HepG2 (cell line): ENCODE results near the gene ERBB3. TPM values are rescaled to one million over a fixed set of nuclear protein-coding genes. Genes with fewer than 3 reads are reported as not detected.

Source experiments
- ELF4 ChIP-seq: sonication (generic); formaldehyde crosslinking; IDR thresholded peaks from 2 replicates; pipeline ENCODE4 v1.5.0; 2020; ENCODE audit warnings: missing genetic modification reagents, mild to moderate bottlenecking, moderate library complexity, borderline replicate concordance
- HCFC1 ChIP-seq: fragments of 150-350 bp; IDR thresholded peaks from 2 replicates; pipeline ENCODE4 v1.6.1; 2014; ENCODE audit warnings: low read depth, low read length
- HOXD1 ChIP-seq: sonication (generic); formaldehyde crosslinking; IDR thresholded peaks from 2 replicates; pipeline ENCODE4 v1.5.0; 2020; ENCODE audit warnings: missing genetic modification reagents
- IKZF1 ChIP-seq: fragments of 450-650 bp; IDR thresholded peaks from 2 replicates; pipeline ENCODE4 v1.7.1; 2016
- JUN ChIP-seq: sonication (generic); formaldehyde crosslinking; IDR thresholded peaks from 2 replicates; pipeline ENCODE4 v1.4.0; 2020; ENCODE audit warnings: mild to moderate bottlenecking, missing genetic modification reagents
- KDM2A ChIP-seq: sonication (generic); formaldehyde crosslinking; IDR thresholded peaks from 2 replicates; pipeline ENCODE4 v1.4.0; 2020; ENCODE audit warnings: low read depth, missing genetic modification reagents, borderline replicate concordance
- MXI1 ChIP-seq: IDR thresholded peaks from 3 replicates; pipeline ENCODE4 v1.6.1; 2012; ENCODE audit warnings: low read depth, low read length, inconsistent platforms, borderline replicate concordance
- NBN ChIP-seq: fragments of 450-650 bp; conservative IDR thresholded peaks from 2 replicates; pipeline ENCODE4 v1.6.1; 2017
- NKX3-1 ChIP-seq: sonication (generic); formaldehyde crosslinking; IDR thresholded peaks from 2 replicates; pipeline ENCODE4 v1.5.0; 2020; ENCODE audit warnings: missing genetic modification reagents
- PLRG1 ChIP-seq: fragments of 450-650 bp; conservative IDR thresholded peaks from 2 replicates; pipeline ENCODE4 v1.6.1; 2016
- PRPF4 ChIP-seq: fragments of 200-400 bp; formaldehyde crosslinking; IDR thresholded peaks from 2 replicates; pipeline ENCODE4 v1.6.1; 2016; ENCODE audit warnings: low read length, low read depth; ENCODE audit not compliant: poor library complexity, severe bottlenecking
- SCMH1 ChIP-seq: sonication (generic); formaldehyde crosslinking; IDR thresholded peaks from 2 replicates; pipeline ENCODE4 v1.9.0; 2021; ENCODE audit warnings: missing genetic modification reagents, mild to moderate bottlenecking, borderline replicate concordance
- SP140L ChIP-seq: sonication (generic); formaldehyde crosslinking; IDR thresholded peaks from 2 replicates; pipeline ENCODE4 v1.4.0; 2020; ENCODE audit warnings: missing genetic modification reagents, borderline replicate concordance
- TBX3 ChIP-seq: fragments of 450-650 bp; IDR thresholded peaks from 2 replicates; pipeline ENCODE4 v1.6.1; 2017; ENCODE audit warnings: antibody characterized with exemption, mild to moderate bottlenecking, inconsistent platforms, borderline replicate concordance
- XBP1 ChIP-seq: sonication (generic); formaldehyde crosslinking; IDR thresholded peaks from 2 replicates; pipeline ENCODE4 v1.5.0; 2020; ENCODE audit warnings: missing genetic modification reagents
- YY1 ChIP-seq: IDR thresholded peaks from 2 replicates; pipeline ENCODE4 v1.6.1; 2011; ENCODE audit warnings: low read length, low read depth, moderate library complexity, mild to moderate bottlenecking; ENCODE audit not compliant: insufficient read depth, insufficient replicate concordance
- ZBTB1 ChIP-seq: sonication (generic); formaldehyde crosslinking; IDR thresholded peaks from 2 replicates; pipeline ENCODE4 v1.4.0; 2020; ENCODE audit warnings: missing genetic modification reagents, borderline replicate concordance
- ZBTB8A ChIP-seq: sonication (generic); formaldehyde crosslinking; IDR thresholded peaks from 2 replicates; pipeline ENCODE4 v1.4.0; 2020; ENCODE audit warnings: mild to moderate bottlenecking, low read depth, missing genetic modification reagents, borderline replicate concordance
- ZNF292 ChIP-seq: sonication (generic); formaldehyde crosslinking; IDR thresholded peaks from 2 replicates; pipeline ENCODE4 v1.8.1; 2022; ENCODE audit warnings: mild to moderate bottlenecking, low read depth, missing genetic modification reagents, borderline replicate concordance
- ZNF607 ChIP-seq: sonication (generic); formaldehyde crosslinking; IDR thresholded peaks from 2 replicates; pipeline ENCODE4 v1.5.1; 2020; ENCODE audit warnings: missing genetic modification reagents, mild to moderate bottlenecking, borderline replicate concordance
- ZNF614 ChIP-seq: IDR thresholded peaks from 2 replicates; pipeline ENCODE4 v1.6.1; 2018; ENCODE audit warnings: missing biosample characterization, missing genetic modification reagents, inconsistent platforms, borderline replicate concordance
- ZNF747 ChIP-seq: sonication (generic); formaldehyde crosslinking; IDR thresholded peaks from 2 replicates; pipeline ENCODE4 v1.8.1; 2023; ENCODE audit warnings: missing genetic modification reagents, mild to moderate bottlenecking, borderline replicate concordance
- ZNF878 ChIP-seq: sonication (generic); formaldehyde crosslinking; IDR thresholded peaks from 2 replicates; pipeline ENCODE4 v1.8.1; 2023; ENCODE audit warnings: mild to moderate bottlenecking, missing genetic modification reagents, moderate library complexity
- polyA plus RNA-seq, 8 experiments: library from polyadenylated mRNA; depleted of rRNA in 3 of 8; stranded (reverse) in 7 of 8; unstranded in 1 of 8; fragments of >200 nt; fragmentation: Illumina TruSeq in 4 of 8; extraction: Trizol in 4 of 8; gene quantifications; 2 replicates each; pipeline versions ENCODE4 v1.2.1 to v1.2.3, GENCODE V29; 2011 to 2016; ENCODE audit warnings: low read depth in 4 of 8, missing spikeins in 1 of 8, mixed read lengths in 1 of 8; ENCODE audit not compliant: insufficient read depth in 1 of 8
- total RNA-seq, 5 experiments: library from RNA; depleted of rRNA; stranded (reverse); fragments of >200 nt; fragmentation: Illumina TruSeq; extraction: Trizol; gene quantifications; 2 replicates each; pipeline ENCODE4 v1.2.3, GENCODE V29; 2016; ENCODE audit warnings: low read depth in 1 of 5
- TF ChIP-seq, protein P1 (sequence below): IDR thresholded peaks from 2 replicates; pipeline ENCODE4 v1.6.1; 2016; ENCODE audit warnings: missing genetic modification reagents, missing compliant biosample characterization
- TF ChIP-seq, protein P2 (sequence below): sonication (generic); formaldehyde crosslinking; IDR thresholded peaks from 2 replicates; pipeline ENCODE4 v1.4.0; 2020; ENCODE audit warnings: mild to moderate bottlenecking, missing genetic modification reagents, borderline replicate concordance
- TF ChIP-seq, protein P3 (sequence below): sonication (generic); formaldehyde crosslinking; IDR thresholded peaks from 2 replicates; pipeline ENCODE4 v1.5.1; 2020; ENCODE audit warnings: missing genetic modification reagents, mild to moderate bottlenecking, borderline replicate concordance

Gene ERBB3
- total and polyA plus RNA-seq, 2 of the 13 experiments (the other 11 are each of a cell fraction or from before 2014, with no cell fraction given): 93.6 to 358 TPM

DNA sequence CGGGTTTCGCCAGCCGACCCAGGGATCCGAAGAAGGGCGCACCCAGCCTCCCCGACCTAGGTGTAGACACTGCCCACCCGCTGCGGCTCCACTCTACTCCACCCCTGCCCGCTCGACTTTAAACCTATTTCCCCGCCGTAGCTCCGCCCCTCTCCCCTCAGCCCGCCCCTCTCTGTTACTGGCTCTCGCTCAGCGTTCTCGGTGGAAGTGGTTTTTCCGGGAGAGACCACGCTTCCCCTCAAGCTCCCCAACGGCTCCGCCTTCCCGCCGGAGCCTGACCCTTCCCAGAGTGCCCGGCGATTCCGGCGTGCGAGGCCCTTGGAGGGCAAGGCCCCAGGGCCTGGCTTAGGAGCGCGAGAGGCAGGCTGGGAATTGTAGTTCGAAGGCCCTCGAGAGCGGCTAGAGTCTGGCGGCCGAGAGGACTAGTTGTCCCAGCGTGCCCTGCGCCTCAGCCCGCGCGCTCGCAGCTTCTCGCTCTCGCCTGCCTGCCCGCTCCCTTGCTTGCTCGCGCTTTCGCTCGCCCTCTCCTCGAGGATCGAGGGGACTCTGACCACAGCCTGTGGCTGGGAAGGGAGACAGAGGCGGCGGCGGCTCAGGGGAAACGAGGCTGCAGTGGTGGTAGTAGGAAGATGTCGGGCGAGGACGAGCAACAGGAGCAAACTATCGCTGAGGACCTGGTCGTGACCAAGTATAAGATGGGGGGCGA lies 24.3 kb downstream of the ERBB3 start, which contains the start of gene PA2G4 (continued):
- no peak for TF ChIP-seq PRPF4
- TF ChIP-seq ZNF878: peak; percentile 98
- TF ChIP-seq SCMH1: no peak
- peak; percentile 100 for TF ChIP-seq KDM2A (CRISPR knock-in tag)
- TF ChIP-seq JUN (CRISPR knock-in tag): no peak; the same call in 1 of the 2 replicates
- peak; percentile 37; the same call in 1 of the 2 replicates for TF ChIP-seq ZBTB8A
- TF ChIP-seq TBX3: peak; percentile 20; the same call in 1 of the 2 replicates
- TF ChIP-seq MXI1: peak; percentile 96; the same call in 1 of the 3 replicates
- peak; percentile 54; the same call in 1 of the 2 replicates for TF ChIP-seq HOXD1 (CRISPR knock-in tag)
- TF ChIP-seq SP140L (CRISPR knock-in tag): no peak
- TF ChIP-seq NBN: no peak
- peak; percentile 45; the same call in 1 of the 2 replicates for TF ChIP-seq ZNF292 (CRISPR knock-in tag)
- peak; percentile 73 for TF ChIP-seq YY1
- TF ChIP-seq, protein P1, sequence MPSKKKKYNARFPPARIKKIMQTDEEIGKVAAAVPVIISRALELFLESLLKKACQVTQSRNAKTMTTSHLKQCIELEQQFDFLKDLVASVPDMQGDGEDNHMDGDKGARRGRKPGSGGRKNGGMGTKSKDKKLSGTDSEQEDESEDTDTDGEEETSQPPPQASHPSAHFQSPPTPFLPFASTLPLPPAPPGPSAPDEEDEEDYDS (CRISPR knock-in tag): peak; percentile 99
- TF ChIP-seq, protein P2, sequence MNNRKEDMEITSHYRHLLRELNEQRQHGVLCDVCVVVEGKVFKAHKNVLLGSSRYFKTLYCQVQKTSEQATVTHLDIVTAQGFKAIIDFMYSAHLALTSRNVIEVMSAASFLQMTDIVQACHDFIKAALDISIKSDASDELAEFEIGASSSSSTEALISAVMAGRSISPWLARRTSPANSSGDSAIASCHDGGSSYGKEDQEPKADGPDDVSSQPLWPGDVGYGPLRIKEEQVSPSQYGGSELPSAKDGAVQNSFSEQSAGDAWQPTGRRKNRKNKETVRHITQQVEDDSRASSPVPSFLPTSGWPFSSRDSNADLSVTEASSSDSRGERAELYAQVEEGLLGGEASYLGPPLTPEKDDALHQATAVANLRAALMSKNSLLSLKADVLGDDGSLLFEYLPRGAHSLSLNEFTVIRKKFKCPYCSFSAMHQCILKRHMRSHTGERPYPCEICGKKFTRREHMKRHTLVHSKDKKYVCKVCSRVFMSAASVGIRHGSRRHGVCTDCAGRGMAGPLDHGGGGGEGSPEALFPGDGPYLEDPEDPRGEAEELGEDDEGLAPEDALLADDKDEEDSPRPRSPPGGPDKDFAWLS (CRISPR knock-in tag): 0 out of 2 replicates have a peak, but pooled peaks have one; percentile 18
- TF ChIP-seq ZNF747: peak; percentile 99
- no peak for TF ChIP-seq IKZF1
- TF ChIP-seq NKX3-1 (CRISPR knock-in tag): no peak; the same call in 1 of the 2 replicates
- no peak for TF ChIP-seq XBP1 (CRISPR knock-in tag)
- TF ChIP-seq PLRG1: no peak
- no peak for TF ChIP-seq ZBTB1 (CRISPR knock-in tag)
- TF ChIP-seq ZNF607: peak; percentile 60
- TF ChIP-seq, protein P3, sequence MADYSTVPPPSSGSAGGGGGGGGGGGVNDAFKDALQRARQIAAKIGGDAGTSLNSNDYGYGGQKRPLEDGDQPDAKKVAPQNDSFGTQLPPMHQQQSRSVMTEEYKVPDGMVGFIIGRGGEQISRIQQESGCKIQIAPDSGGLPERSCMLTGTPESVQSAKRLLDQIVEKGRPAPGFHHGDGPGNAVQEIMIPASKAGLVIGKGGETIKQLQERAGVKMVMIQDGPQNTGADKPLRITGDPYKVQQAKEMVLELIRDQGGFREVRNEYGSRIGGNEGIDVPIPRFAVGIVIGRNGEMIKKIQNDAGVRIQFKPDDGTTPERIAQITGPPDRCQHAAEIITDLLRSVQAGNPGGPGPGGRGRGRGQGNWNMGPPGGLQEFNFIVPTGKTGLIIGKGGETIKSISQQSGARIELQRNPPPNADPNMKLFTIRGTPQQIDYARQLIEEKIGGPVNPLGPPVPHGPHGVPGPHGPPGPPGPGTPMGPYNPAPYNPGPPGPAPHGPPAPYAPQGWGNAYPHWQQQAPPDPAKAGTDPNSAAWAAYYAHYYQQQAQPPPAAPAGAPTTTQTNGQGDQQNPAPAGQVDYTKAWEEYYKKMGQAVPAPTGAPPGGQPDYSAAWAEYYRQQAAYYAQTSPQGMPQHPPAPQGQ (CRISPR knock-in tag): peak; percentile 98; the same call in 1 of the 2 replicates
- TF ChIP-seq ZNF614 (CRISPR knock-in tag): peak; percentile 51; the same call in 1 of the 2 replicates
- TF ChIP-seq HCFC1: peak; percentile 94
- TF ChIP-seq ELF4 (CRISPR knock-in tag): 0 out of 2 replicates have a peak, but pooled peaks have one; percentile 59
